ENCODE results near the gene ICOSLG.
"Not testable (repeated sequence)": the region's sequence is repeated elsewhere in the genome, so short reads cannot be mapped to it uniquely, and the experiment has no call there.

The ICOSLG gene

GRCh38 chr21:44206698-44207676, 33.8 kb downstream of the ICOSLG start:
- not testable (repeated sequence) for H3K9me3 ChIP-seq (replicated peaks; ENCODE audit: low read length); H3K9ac ChIP-seq (ENCODE audit: low read depth, low read length); H3K36me3 ChIP-seq (ENCODE audit: insufficient read depth, low read length); H3K4me1 ChIP-seq (ENCODE audit: control insufficient read depth, insufficient read depth, low read length); H3K4me2 ChIP-seq (ENCODE audit: low read length); H3K4me3 ChIP-seq (ENCODE audit: low read length); H3K27me3 ChIP-seq (ENCODE audit: control insufficient read depth, insufficient read depth, low read length)

DNA sequence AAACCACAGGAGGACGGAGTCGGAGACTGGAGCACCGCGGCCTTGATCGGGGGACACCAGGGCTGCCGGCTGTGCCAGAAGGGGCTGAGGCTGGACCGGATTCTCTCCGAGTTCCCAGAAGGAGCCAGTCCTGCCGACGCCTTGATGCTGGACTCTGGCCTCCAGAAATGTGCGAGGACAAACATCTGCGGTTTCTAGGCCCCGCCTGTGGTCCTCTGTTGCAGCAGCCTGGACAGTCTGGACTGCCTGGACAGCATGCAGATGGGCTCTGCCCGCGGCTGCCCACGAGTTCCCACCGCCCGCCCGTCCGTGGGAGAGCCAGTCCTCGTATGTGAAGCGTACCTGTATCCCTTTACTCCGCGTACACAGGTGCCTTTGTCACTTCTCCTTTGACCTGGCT, 34.6 kb downstream of the ICOSLG start:
- H3K27me3 ChIP-seq (ENCODE audit: control insufficient read depth, insufficient read depth, low read length); H3K4me3 ChIP-seq (ENCODE audit: low read length); H3K4me2 ChIP-seq (ENCODE audit: low read length); H3K9ac ChIP-seq (ENCODE audit: low read depth, low read length); H3K4me1 ChIP-seq (ENCODE audit: control insufficient read depth, insufficient read depth, low read length); H3K36me3 ChIP-seq (ENCODE audit: insufficient read depth, low read length); H3K9me3 ChIP-seq (replicated peaks; ENCODE audit: low read length): not testable (repeated sequence)

DNA sequence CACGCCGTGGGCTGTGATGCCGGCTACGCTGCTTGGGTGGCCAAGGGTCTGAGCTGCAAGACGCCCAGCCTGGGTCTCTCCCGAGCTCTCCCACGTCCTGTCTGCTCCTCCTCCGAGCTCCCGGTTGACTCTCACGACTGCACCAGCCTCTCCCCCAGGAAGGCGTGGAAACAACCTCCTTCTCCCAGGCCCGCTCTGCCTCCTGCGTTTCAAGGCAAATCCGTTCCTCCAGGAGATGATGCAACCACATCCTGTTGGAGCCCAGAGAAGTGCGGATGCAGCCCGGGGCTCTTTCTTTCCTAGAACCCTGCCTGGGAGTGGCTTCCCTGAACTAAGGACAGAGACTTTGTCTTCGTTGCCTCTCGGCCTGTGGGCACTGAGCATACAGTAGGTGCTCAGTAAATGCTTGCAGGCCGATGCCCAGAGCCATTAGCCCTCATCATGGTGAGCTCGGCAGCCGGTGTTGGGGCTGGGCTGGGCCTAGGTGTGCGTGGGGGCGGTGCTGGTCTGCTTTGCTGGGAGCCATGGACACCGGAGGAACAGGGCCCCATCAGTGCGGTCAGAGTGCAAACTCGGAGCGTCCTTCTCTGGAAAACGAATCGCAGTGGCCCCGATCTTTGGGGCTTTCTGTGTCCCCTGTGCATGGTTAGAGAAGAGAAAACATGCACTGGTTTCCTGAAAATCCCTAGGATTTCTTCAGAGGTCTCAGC, 38.0 kb downstream of the ICOSLG start:
- not testable (repeated sequence) for H3K4me1 ChIP-seq (ENCODE audit: control insufficient read depth, insufficient read depth, low read length); H3K27me3 ChIP-seq (ENCODE audit: control insufficient read depth, insufficient read depth, low read length); H3K9ac ChIP-seq (ENCODE audit: low read depth, low read length); H3K9me3 ChIP-seq (replicated peaks; ENCODE audit: low read length); H3K4me2 ChIP-seq (ENCODE audit: low read length); H3K4me3 ChIP-seq (ENCODE audit: low read length); H3K36me3 ChIP-seq (ENCODE audit: insufficient read depth, low read length)

GRCh38 chr21:44199997-44200396, 40.7 kb downstream of the ICOSLG start:
- not testable (repeated sequence) for H3K27me3 ChIP-seq (ENCODE audit: control insufficient read depth, insufficient read depth, low read length); H3K9ac ChIP-seq (ENCODE audit: low read depth, low read length); H3K36me3 ChIP-seq (ENCODE audit: insufficient read depth, low read length); H3K4me1 ChIP-seq (ENCODE audit: control insufficient read depth, insufficient read depth, low read length); H3K9me3 ChIP-seq (replicated peaks; ENCODE audit: low read length); H3K4me3 ChIP-seq (ENCODE audit: low read length); H3K4me2 ChIP-seq (ENCODE audit: low read length)

DNA sequence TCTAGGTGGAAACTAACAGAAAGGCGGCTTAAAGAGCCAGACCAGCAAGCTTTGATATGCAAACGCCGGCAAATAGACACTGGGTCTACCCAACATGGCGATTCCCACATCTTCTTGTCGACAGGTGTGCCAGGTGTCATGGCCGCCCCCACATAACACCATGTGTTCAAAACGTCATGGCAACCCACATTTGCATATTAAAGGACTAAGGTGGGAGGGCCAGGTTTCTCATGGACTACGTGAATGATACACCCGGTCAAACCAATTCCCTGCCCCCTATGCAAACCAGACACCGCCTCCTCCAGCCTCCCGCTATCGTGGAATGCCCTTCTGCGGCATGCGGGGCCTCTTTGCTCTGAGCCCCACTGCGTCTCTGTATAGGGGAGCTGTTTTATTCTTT, 41.3 kb downstream of the ICOSLG start:
- Histone ChIP-seq H3K4me2 (ENCODE audit: low read length) (no peak overlapping the region), H3K36me3 (ENCODE audit: insufficient read depth, low read length) (no peaks in the 10 kb centered on the region), H3K4me1 (ENCODE audit: control insufficient read depth, insufficient read depth, low read length) (no peaks in the 10 kb centered on the region), H3K9ac (ENCODE audit: low read depth, low read length) (no peak overlapping the region), H3K27me3 (ENCODE audit: control insufficient read depth, insufficient read depth, low read length) (no peaks in the 10 kb centered on the region), H3K9me3 (replicated peaks; ENCODE audit: low read length) (no peaks in the 10 kb centered on the region), H3K4me3 (ENCODE audit: low read length) (no peak overlapping the region)

DNA sequence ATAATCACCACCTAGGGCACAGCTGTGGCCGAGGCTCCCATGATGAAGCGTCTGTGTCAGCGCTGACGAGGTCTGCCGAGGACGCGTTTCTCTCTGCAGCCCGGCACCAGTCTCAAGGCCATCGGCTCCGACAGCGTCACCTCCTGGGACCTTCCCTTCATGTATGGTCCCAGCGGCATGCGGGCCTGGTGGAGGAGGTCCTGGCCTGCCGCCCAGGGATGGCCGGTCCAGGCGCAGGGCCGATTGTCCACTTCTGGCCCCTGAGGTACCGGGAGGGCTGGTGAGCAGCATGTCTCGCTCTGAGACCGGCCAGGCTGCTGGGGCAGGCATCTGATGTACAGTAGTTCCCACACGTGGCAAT, 43.6 kb downstream of the ICOSLG start:
- not testable (repeated sequence) for H3K36me3 ChIP-seq (ENCODE audit: insufficient read depth, low read length); H3K4me2 ChIP-seq (ENCODE audit: low read length); H3K27me3 ChIP-seq (ENCODE audit: control insufficient read depth, insufficient read depth, low read length); H3K4me3 ChIP-seq (ENCODE audit: low read length); H3K9me3 ChIP-seq (replicated peaks; ENCODE audit: low read length); H3K4me1 ChIP-seq (ENCODE audit: control insufficient read depth, insufficient read depth, low read length); H3K9ac ChIP-seq (ENCODE audit: low read depth, low read length)

- H3K27me3 ChIP-seq (ENCODE audit: control insufficient read depth, insufficient read depth, low read length); H3K4me3 ChIP-seq (ENCODE audit: low read length); H3K4me2 ChIP-seq (ENCODE audit: low read length); H3K4me1 ChIP-seq (ENCODE audit: control insufficient read depth, insufficient read depth, low read length); H3K9me3 ChIP-seq (replicated peaks; ENCODE audit: low read length); H3K36me3 ChIP-seq (ENCODE audit: insufficient read depth, low read length); H3K9ac ChIP-seq (ENCODE audit: low read depth, low read length): not testable (repeated sequence)
Observed at GRCh38 chr21:44196212-44197155, 44.3 kb downstream of the ICOSLG start.

DNA sequence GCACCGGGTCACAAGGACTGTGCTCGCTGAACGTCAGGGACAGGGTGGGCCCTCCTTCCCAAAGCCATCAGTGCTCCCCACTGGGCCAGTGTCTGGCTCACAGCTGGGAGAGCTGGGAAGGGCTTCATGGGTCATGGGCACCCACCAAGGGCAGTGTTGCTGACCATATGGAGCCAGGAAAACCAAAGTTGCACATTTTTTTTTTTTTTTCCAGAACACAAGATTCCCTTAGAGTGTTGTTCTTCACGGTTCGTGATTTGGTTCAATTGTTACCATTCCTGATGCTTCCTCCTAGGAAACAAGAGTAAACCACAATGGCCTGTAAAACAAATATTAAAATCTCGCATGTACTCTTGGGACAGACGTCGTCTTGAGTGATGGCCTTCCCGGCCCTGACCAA, 45.9 kb downstream of the ICOSLG start:
- H3K4me2 ChIP-seq (ENCODE audit: low read length); H3K9me3 ChIP-seq (replicated peaks; ENCODE audit: low read length); H3K4me3 ChIP-seq (ENCODE audit: low read length); H3K27me3 ChIP-seq (ENCODE audit: control insufficient read depth, insufficient read depth, low read length); H3K9ac ChIP-seq (ENCODE audit: low read depth, low read length); H3K36me3 ChIP-seq (ENCODE audit: insufficient read depth, low read length); H3K4me1 ChIP-seq (ENCODE audit: control insufficient read depth, insufficient read depth, low read length): not testable (repeated sequence)

- H3K36me3 ChIP-seq (ENCODE audit: insufficient read depth, low read length); H3K4me1 ChIP-seq (ENCODE audit: control insufficient read depth, insufficient read depth, low read length); H3K4me3 ChIP-seq (ENCODE audit: low read length): not testable (repeated sequence)
Observed at GRCh38 chr21:44194451-44194850, 46.3 kb downstream of the ICOSLG start.

DNA sequence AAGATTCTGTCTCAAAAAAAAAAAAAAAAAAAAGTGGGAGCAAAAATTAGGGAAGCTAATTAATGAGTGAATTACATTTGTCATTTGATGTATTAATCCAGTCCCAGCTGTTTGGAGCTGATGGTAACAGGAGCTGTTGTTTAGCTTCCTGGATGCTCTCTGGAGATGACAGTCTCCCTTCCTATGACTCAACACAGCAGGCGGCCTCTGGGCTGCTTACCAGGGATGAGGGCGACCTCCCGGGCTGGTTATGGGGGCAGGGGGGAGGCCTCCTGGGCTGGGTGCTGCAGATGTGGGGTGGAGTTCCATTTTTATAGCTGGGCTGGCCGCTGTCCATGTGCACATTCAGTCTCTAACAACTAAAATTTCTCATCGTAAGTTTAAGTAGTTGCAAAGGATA, 47.6 kb downstream of the ICOSLG start:
- H3K4me1 ChIP-seq (ENCODE audit: control insufficient read depth, insufficient read depth, low read length); H3K4me2 ChIP-seq (ENCODE audit: low read length); H3K9ac ChIP-seq (ENCODE audit: low read depth, low read length); H3K9me3 ChIP-seq (replicated peaks; ENCODE audit: low read length); H3K27me3 ChIP-seq (ENCODE audit: control insufficient read depth, insufficient read depth, low read length); H3K4me3 ChIP-seq (ENCODE audit: low read length); H3K36me3 ChIP-seq (ENCODE audit: insufficient read depth, low read length): not testable (repeated sequence)

More at GRCh38 chr21:44194451-44194850, 46.3 kb downstream of the ICOSLG start:
- H3K4me2 ChIP-seq (ENCODE audit: low read length); H3K9ac ChIP-seq (ENCODE audit: low read depth, low read length); H3K27me3 ChIP-seq (ENCODE audit: control insufficient read depth, insufficient read depth, low read length); H3K9me3 ChIP-seq (replicated peaks; ENCODE audit: low read length): not testable (repeated sequence)

Measured in skeletal muscle satellite cell (primary cell).